ENCODE results near the gene CD80.
"Not testable (repeated sequence)": the region's sequence is repeated elsewhere in the genome, so short reads cannot be mapped to it uniquely, and the experiment has no call there.

CD80 gene

DNA sequence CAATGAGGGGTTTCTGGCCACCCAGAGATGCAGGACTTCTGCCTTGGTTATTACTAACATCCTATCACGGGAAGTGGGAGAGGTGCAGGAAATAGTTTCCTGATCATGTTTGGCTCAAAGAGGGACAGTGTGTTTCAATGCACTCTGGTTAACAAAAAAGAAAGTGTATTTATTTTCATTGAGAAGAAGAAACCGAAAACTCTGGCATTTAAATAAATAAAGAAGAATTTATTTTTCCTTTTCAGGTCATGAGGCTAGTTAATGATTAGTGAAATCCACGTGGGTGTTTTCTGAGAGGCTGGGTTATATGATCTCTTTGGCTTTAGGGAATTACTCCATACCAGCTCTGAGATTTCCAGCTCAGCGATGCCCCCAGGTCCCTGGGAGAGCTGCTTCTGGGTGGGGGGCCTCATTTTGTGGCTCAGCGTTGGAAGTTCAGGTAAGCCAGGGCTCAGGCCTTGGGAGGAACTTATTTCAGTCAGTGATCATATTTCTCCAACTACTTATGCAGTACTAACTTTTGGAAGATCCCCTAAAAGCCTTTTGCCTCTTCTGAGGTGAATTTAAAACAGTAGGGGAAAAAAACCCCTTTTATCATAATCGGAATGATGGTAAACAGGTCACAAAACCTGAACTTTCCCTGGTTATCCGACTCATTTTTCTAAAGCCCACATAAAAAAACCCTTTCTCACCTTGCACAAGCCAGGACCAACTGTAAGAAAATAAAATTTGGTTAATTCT lies 38.3 kb upstream of the CD80 start, which contains the start of gene PLA1A:
PLA1A (plus strand) TSS at position 338 of the 741 bp plus-strand sequence; CDS start at position 367, 29 bp downstream.
- no peaks in the 10 kb centered on the region for H3K9me3 ChIP-seq (ENCODE audit: low read depth, low read length)
- DNase-seq (ENCODE audit: low read depth, low spot score), result no peak
- no peak within 1 kb of the TSS for H3K9ac ChIP-seq (ENCODE audit: insufficient read length)
- no peaks in the 10 kb centered on the region for H3K36me3 ChIP-seq (ENCODE audit: insufficient read depth, low read length)
- TF ChIP-seq FOXP2 (optimal IDR thresholded peaks at IDR 0.05; ENCODE audit: control extremely low read depth, extremely low read length, insufficient read depth) (no peak), POLR2AphosphoS5 (IDR thresholded peaks at IDR 0.05; ENCODE audit: borderline replicate concordance, low read depth, low read length) (no peak), EZH2 (IDR thresholded peaks at IDR 0.05) (no peak)
- H3K27ac ChIP-seq, result no peak within 1 kb of the TSS
- H3K4me3 ChIP-seq, result no peak within 1 kb of the TSS

GRCh38 chr3:119596398-119596797 lies 37.0 kb upstream of the CD80 start:
- Histone ChIP-seq H3K9ac (ENCODE audit: insufficient read length) (no peak overlapping the region), H3K9me3 (ENCODE audit: low read depth, low read length) (no peaks in the 10 kb centered on the region), H3K4me3 (no peak overlapping the region), H3K27ac (no peak overlapping the region), H3K36me3 (ENCODE audit: insufficient read depth, low read length) (no peaks in the 10 kb centered on the region)
- TF ChIP-seq POLR2AphosphoS5 (IDR thresholded peaks at IDR 0.05; ENCODE audit: borderline replicate concordance, low read depth, low read length) (no peak), EZH2 (IDR thresholded peaks at IDR 0.05) (no peak), FOXP2 (optimal IDR thresholded peaks at IDR 0.05; ENCODE audit: control extremely low read depth, extremely low read length, insufficient read depth) (no peak)
- DNase-seq (ENCODE audit: low read depth, low spot score), result no peak

DNA sequence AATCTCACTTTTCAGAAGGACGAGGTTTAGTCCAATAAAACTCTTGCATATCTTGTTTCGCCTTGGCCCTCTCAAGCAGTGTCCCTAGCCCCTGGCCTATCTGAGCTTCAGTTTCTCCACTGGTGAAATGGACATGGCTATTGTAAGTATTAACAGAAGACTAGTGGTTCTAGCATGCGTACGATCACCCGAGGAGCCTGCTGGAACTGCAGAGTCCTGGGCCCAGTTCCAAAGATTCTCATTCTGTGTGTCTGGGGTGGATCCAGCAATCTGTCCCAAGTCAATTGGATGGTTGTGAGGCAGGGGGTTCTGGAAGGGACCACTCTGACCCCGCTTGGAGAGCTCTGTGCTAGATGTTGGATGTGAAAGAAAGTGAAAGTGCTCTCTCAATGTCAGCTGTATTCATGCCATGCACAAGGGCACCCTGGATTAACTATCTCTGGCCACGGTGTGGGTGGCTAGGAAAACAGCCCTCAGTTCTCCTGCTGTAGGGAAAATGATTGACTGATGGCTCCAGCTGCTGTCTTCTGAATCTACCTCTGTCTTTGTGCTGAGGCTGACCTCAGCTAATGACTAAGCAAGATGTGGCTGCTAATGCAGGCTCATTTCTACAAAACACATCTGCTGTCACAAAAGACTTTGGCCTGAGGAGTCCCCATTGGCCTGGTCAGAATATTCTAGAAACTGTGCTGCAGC lies 36.4 kb upstream of the CD80 start:
- TF ChIP-seq FOXP2 (optimal IDR thresholded peaks at IDR 0.05; ENCODE audit: control extremely low read depth, extremely low read length, insufficient read depth) (no peak), EZH2 (IDR thresholded peaks at IDR 0.05) (no peak), POLR2AphosphoS5 (IDR thresholded peaks at IDR 0.05; ENCODE audit: borderline replicate concordance, low read depth, low read length) (no peak)
- H3K9ac ChIP-seq (ENCODE audit: insufficient read length), result no peak overlapping the region
- no peaks in the 10 kb centered on the region for H3K9me3 ChIP-seq (ENCODE audit: low read depth, low read length)
- no peak for DNase-seq (ENCODE audit: low read depth, low spot score)
- no peaks in the 10 kb centered on the region for H3K36me3 ChIP-seq (ENCODE audit: insufficient read depth, low read length)
- no peak overlapping the region for H3K27ac ChIP-seq
- H3K4me3 ChIP-seq, result no peak overlapping the region

DNA sequence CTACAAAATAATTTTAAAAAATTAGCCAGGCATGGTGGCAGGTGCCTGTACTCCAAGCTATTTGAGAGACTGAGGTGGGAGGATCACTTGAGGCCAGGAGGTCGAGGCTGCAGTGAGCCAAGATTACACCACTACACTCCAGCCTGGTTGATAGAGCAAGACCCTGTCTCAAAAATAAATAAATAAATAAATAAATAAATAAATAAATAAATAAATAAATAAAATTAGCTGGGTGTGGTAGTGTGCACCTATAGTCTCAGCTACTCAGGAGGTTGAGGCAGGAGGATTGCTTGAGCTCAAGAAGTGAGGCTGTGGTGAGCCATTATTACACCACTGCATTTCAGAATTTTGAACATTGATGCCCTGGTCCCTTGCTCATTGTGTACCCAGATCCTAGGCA lies 35.5 kb upstream of the CD80 start:
- not testable (repeated sequence) for H3K9me3 ChIP-seq (ENCODE audit: low read depth, low read length); H3K27ac ChIP-seq; H3K4me3 ChIP-seq; H3K9ac ChIP-seq (ENCODE audit: insufficient read length); DNase-seq (ENCODE audit: low read depth, low spot score); H3K36me3 ChIP-seq (ENCODE audit: insufficient read depth, low read length)

- no peaks in the 10 kb centered on the region for H3K36me3 ChIP-seq (ENCODE audit: insufficient read depth, low read length)
- no peaks in the 10 kb centered on the region for H3K9me3 ChIP-seq (ENCODE audit: low read depth, low read length)
- H3K9ac ChIP-seq (ENCODE audit: insufficient read length), result no peak overlapping the region
- H3K4me3 ChIP-seq, result no peak overlapping the region
- TF ChIP-seq FOXP2 (optimal IDR thresholded peaks at IDR 0.05; ENCODE audit: control extremely low read depth, extremely low read length, insufficient read depth) (no peak), POLR2AphosphoS5 (IDR thresholded peaks at IDR 0.05; ENCODE audit: borderline replicate concordance, low read depth, low read length) (no peak), EZH2 (IDR thresholded peaks at IDR 0.05) (no peak)
- no peak for DNase-seq (ENCODE audit: low read depth, low spot score)
- H3K27ac ChIP-seq, result no peak overlapping the region
Observed at GRCh38 chr3:119594066-119594465, 34.7 kb upstream of the CD80 start.

GRCh38 chr3:119592861-119593260 lies 33.4 kb upstream of the CD80 start:
- Histone ChIP-seq H3K27ac (no peak overlapping the region), H3K9me3 (ENCODE audit: low read depth, low read length) (no peaks in the 10 kb centered on the region), H3K4me3 (no peak overlapping the region), H3K36me3 (ENCODE audit: insufficient read depth, low read length) (no peaks in the 10 kb centered on the region), H3K9ac (ENCODE audit: insufficient read length) (no peak overlapping the region)
- no peak for TF ChIP-seq POLR2AphosphoS5 (IDR thresholded peaks at IDR 0.05; ENCODE audit: borderline replicate concordance, low read depth, low read length)
- no peak for TF ChIP-seq EZH2 (IDR thresholded peaks at IDR 0.05)
- no peak for TF ChIP-seq FOXP2 (optimal IDR thresholded peaks at IDR 0.05; ENCODE audit: control extremely low read depth, extremely low read length, insufficient read depth)
- DNase-seq (ENCODE audit: low read depth, low spot score), result no peak

GRCh38 chr3:119590706-119591105 lies 31.3 kb upstream of the CD80 start:
- DNase-seq (ENCODE audit: low read depth, low spot score), result no peak
- Histone ChIP-seq H3K9ac (ENCODE audit: insufficient read length) (no peak overlapping the region), H3K27ac (no peak overlapping the region), H3K36me3 (ENCODE audit: insufficient read depth, low read length) (no peaks in the 10 kb centered on the region), H3K9me3 (ENCODE audit: low read depth, low read length) (no peaks in the 10 kb centered on the region), H3K4me3 (no peak overlapping the region)
- TF ChIP-seq EZH2 (IDR thresholded peaks at IDR 0.05) (no peak), POLR2AphosphoS5 (IDR thresholded peaks at IDR 0.05; ENCODE audit: borderline replicate concordance, low read depth, low read length) (no peak), FOXP2 (optimal IDR thresholded peaks at IDR 0.05; ENCODE audit: control extremely low read depth, extremely low read length, insufficient read depth) (no peak)

GRCh38 chr3:119589102-119589773 lies 29.8 kb upstream of the CD80 start:
- no peak overlapping the region for H3K4me3 ChIP-seq

More at GRCh38 chr3:119589102-119589773, 29.8 kb upstream of the CD80 start:
- DNase-seq (ENCODE audit: low read depth, low spot score), result no peak
- no peaks in the 10 kb centered on the region for H3K36me3 ChIP-seq (ENCODE audit: insufficient read depth, low read length)
- H3K9me3 ChIP-seq (ENCODE audit: low read depth, low read length), result no peaks in the 10 kb centered on the region
- no peak overlapping the region for H3K27ac ChIP-seq
- no peak for TF ChIP-seq EZH2 (IDR thresholded peaks at IDR 0.05)
- no peak for TF ChIP-seq POLR2AphosphoS5 (IDR thresholded peaks at IDR 0.05; ENCODE audit: borderline replicate concordance, low read depth, low read length)
- TF ChIP-seq FOXP2 (optimal IDR thresholded peaks at IDR 0.05; ENCODE audit: control extremely low read depth, extremely low read length, insufficient read depth), result no peak
- no peak overlapping the region for H3K9ac ChIP-seq (ENCODE audit: insufficient read length)

All from SK-N-MC (cell line).